Measurements from ENCODE around the gene DLL4. TPM values are rescaled to one million over a fixed set of nuclear protein-coding genes. Genes with fewer than 3 reads are reported as not detected.

Gene DLL4
- polyA plus RNA-seq, 3 donors, result 6.6 to 9.1 (median 8.5) TPM

DNA sequence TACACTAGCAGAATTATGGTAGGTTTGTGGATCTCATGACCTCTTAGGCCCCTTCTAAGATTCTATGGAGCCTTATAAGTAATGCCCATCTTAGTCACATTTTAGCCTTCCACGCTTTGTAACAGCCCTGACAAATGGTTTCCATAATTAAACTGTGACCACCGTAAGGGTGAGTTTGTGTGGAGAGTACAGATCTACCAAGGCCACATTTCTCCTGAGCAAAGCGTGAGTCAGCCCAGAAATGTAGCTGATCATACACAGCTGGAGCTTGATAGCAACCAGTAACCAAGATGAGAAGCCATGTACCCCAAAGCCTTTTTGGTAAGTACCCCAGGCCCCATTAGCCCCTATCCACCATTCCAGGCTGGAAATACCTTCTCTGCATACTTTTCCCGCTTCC, 55.8 kb downstream of the DLL4 start:
- no peak for DNase-seq (ENCODE audit: low read depth in 3 of 3, low spot score in 2 of 3)

DNA sequence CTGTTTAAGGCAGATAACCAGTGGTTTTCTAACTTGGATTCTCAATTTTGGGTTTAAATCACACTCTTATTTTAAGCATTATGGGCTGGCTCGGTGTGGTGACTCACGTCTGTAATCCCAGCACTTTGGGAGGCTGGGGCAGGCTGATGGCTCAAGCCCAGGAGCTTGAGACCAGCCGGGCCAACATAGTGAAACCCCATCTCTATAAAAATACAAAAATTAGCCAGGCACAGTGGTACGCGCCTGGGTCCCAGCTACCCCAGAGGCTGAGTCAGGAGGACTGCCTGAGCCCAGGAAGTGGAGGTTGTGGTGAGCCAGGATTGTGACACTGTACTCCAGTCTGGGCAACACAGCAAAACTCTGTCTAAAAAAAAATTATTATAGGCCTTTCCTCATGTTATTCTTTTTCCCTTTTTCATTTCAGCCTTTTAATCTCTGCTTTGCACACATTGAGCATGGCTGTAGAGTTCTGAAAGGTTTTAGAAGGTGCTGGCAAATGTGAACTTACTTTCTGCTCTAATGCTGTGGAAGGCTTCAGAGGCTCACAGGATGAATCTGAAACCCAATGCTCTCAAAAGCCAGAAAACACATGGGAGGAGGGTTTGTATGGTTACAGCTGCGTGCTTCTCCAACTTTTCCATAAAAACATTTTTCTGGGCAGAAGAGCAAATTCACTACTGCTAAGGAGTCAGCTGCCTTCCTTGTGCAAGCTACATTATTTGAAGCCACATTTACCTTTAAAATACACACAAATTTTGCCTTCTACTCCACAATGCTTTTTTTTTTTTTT, 56.6 kb downstream of the DLL4 start:
- no peak for DNase-seq (ENCODE audit: low read depth in 3 of 3, low spot score in 2 of 3)

GRCh38 chr15:40986820-40987219, 57.7 kb downstream of the DLL4 start:
- DNase-seq (ENCODE audit: low read depth in 3 of 3, low spot score in 2 of 3), result no peak

- DNase-seq (ENCODE audit: low read depth in 3 of 3, low spot score in 2 of 3), result no peak
These were observed 59.0 kb downstream of the DLL4 start for GRCh38 chr15:40988156-40988555.

Other genes with a start within 250 kb of the DLL4 start
- 10 to 100 TPM; 13.3 to 17.7 (median 14.9) TPM for gene RAD51, start 234.2 kb upstream of the DLL4 start, polyA plus RNA-seq (ENCODE audit: insufficient read length in 3 of 3)
- 10 to 100 TPM; 35.4 to 39.2 (median 38.7) TPM for gene RMDN3, start 174.1 kb upstream of the DLL4 start, polyA plus RNA-seq (ENCODE audit: insufficient read length in 3 of 3)
- 10 to 100 TPM; 31.9 to 44.8 (median 36.3) TPM for gene GCHFR, start 165.3 kb upstream of the DLL4 start, polyA plus RNA-seq (ENCODE audit: insufficient read length in 3 of 3)
- gene C15orf62, start 159.4 kb upstream of the DLL4 start, polyA plus RNA-seq (ENCODE audit: insufficient read length in 3 of 3), result 1 to 10 TPM; 1.7 to 1.9 (median 1.9) TPM
- gene ZFYVE19, start 122.3 kb upstream of the DLL4 start, polyA plus RNA-seq (ENCODE audit: insufficient read length in 3 of 3), result 10 to 100 TPM; 25.7 to 27.9 (median 26.0) TPM
- 10 to 100 TPM; 38.1 to 40.6 (median 38.5) TPM for gene DNAJC17, start 121.9 kb upstream of the DLL4 start, polyA plus RNA-seq (ENCODE audit: insufficient read length in 3 of 3)
- under 1 TPM; 0.22 to 0.47 (median 0.42) TPM for gene PPP1R14D, start 100.6 kb upstream of the DLL4 start, polyA plus RNA-seq (ENCODE audit: insufficient read length in 3 of 3)
- gene SPINT1, start 85.3 kb upstream of the DLL4 start, polyA plus RNA-seq (ENCODE audit: insufficient read length in 3 of 3), result 10 to 100 TPM; 60.3 to 71.1 (median 70.0) TPM
- gene RHOV, start 55.1 kb upstream of the DLL4 start, polyA plus RNA-seq (ENCODE audit: insufficient read length in 3 of 3), result 1 to 10 TPM; 1.4 to 1.7 (median 1.4) TPM
- 10 to 100 TPM; 15.9 to 17.7 (median 16.3) TPM for gene VPS18, start 34.9 kb upstream of the DLL4 start, polyA plus RNA-seq (ENCODE audit: insufficient read length in 3 of 3)
- 1 to 10 TPM; 2.5 to 3.9 (median 3.4) TPM for gene CHAC1, start 24.1 kb downstream of the DLL4 start, polyA plus RNA-seq (ENCODE audit: insufficient read length in 3 of 3)
- 10 to 100 TPM; 23.4 to 25.8 (median 23.5) TPM for gene INO80, start 186.9 kb downstream of the DLL4 start, polyA plus RNA-seq (ENCODE audit: insufficient read length in 3 of 3)

Data from right renal cortex interstitium (tissue), 3 donors.